ENCODE results near the gene MRPS18B. TPM values are rescaled to one million over a fixed set of nuclear protein-coding genes. Genes with fewer than 3 reads are reported as not detected.

MRPS18B gene
- total and polyA plus RNA-seq, 2 of the 13 experiments (the other 11 are each of a cell fraction or from before 2014, with no cell fraction given): 125 to 131 TPM

DNA sequence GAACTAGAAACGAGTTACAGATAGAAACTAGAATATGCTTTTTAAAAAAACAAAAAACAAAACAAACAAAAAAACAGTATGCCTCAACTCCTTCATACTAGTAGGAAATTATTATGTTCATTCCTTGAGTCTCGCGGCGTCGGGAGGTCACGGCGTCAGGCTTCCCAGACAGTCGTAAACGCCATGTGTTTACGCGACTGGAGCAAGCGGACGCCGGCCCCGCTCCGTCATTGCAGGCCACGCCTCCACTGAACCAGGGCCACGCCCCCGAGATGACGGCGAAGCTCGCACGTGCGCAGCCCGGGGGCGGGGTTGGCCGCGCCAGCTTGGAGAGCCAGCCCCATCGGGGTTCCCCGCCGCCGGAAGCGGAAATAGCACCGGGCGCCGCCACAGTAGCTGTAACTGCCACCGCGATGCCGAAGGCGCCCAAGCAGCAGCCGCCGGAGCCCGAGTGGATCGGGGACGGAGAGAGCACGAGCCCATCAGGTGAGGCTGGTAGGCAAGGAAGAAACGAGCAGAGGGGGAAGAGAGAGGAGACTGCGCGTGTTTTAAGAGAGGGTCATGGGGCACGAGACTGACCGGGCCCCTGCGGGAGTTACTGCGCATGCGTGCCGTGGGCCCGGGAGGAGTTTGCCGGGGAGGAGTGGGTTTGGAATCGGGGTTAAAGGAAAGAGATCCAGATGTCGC lies 46.4 kb upstream of the MRPS18B start, which contains the start of gene ABCF1 (continued):
- TF ChIP-seq ZNF260 (CRISPR knock-in tag; IDR thresholded peaks at IDR 0.05; ENCODE audit: borderline replicate concordance, low read depth): no peak
- peak; percentile 95 for TF ChIP-seq ZNF749 (CRISPR knock-in tag; IDR thresholded peaks at IDR 0.05; ENCODE audit: borderline replicate concordance)
- no peak for TF ChIP-seq FLYWCH1 (CRISPR knock-in tag; IDR thresholded peaks at IDR 0.05)
- 0 out of 2 replicates have a peak, but pooled peaks have one; percentile 19 for TF ChIP-seq E2F5 (CRISPR knock-in tag; conservative IDR thresholded peaks at IDR 0.05)
- peak; percentile 99 for TF ChIP-seq MXD4 (CRISPR knock-in tag; IDR thresholded peaks at IDR 0.05)
- no peak for TF ChIP-seq NCOA5 (CRISPR knock-in tag; IDR thresholded peaks at IDR 0.05)
- TF ChIP-seq KDM5B (CRISPR knock-in tag; IDR thresholded peaks at IDR 0.05; ENCODE audit: borderline replicate concordance): peak; percentile 98
- TF ChIP-seq ZNF619 (CRISPR knock-in tag; IDR thresholded peaks at IDR 0.05): peak; percentile 40; the same call in 1 of the 2 replicates
- peak; percentile 63 for TF ChIP-seq NFYB (CRISPR knock-in tag; IDR thresholded peaks at IDR 0.05)
- 0 out of 2 replicates have a peak, but pooled peaks have one; percentile 22 for TF ChIP-seq USF2 (IDR thresholded peaks at IDR 0.05; ENCODE audit: low read depth, low read length)
- peak; percentile 80; the same call in 1 of the 2 replicates for TF ChIP-seq USF2 (CRISPR knock-in tag; IDR thresholded peaks at IDR 0.05; ENCODE audit: borderline replicate concordance)
- TF ChIP-seq ZFP36 (IDR thresholded peaks at IDR 0.05; ENCODE audit: borderline replicate concordance, low read depth, low read length, partially characterized antibody): no peak
- peak; percentile 99 for TF ChIP-seq ZNF607 (CRISPR knock-in tag; IDR thresholded peaks at IDR 0.05; ENCODE audit: borderline replicate concordance)
- TF ChIP-seq POLR2G (IDR thresholded peaks at IDR 0.05; ENCODE audit: low read depth, low read length): peak; percentile 98
- peak; percentile 94; the same call in 1 of the 2 replicates for TF ChIP-seq ZSCAN12 (CRISPR knock-in tag; IDR thresholded peaks at IDR 0.05)
- no peak for TF ChIP-seq JDP2 (CRISPR knock-in tag; IDR thresholded peaks at IDR 0.05; ENCODE audit: borderline replicate concordance)
- TF ChIP-seq, protein P1, sequence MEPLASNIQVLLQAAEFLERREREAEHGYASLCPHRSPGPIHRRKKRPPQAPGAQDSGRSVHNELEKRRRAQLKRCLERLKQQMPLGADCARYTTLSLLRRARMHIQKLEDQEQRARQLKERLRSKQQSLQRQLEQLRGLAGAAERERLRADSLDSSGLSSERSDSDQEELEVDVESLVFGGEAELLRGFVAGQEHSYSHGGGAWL (CRISPR knock-in tag; IDR thresholded peaks at IDR 0.05): peak; percentile 96
- no peak; the same call in 1 of the 2 replicates for TF ChIP-seq ZNF333 (CRISPR knock-in tag; IDR thresholded peaks at IDR 0.05; ENCODE audit: borderline replicate concordance)
- peak; percentile 78; the same call in 1 of the 2 replicates for TF ChIP-seq SIX1 (CRISPR knock-in tag; IDR thresholded peaks at IDR 0.05; ENCODE audit: borderline replicate concordance)
- peak; percentile 99 for TF ChIP-seq RBFOX2 (IDR thresholded peaks at IDR 0.05; ENCODE audit: low read depth, low read length)
- TF ChIP-seq ZBED4 (CRISPR knock-in tag; IDR thresholded peaks at IDR 0.05; ENCODE audit: borderline replicate concordance): peak; percentile 87; the same call in 1 of the 2 replicates
- no peak for TF ChIP-seq ZNF720 (CRISPR knock-in tag; IDR thresholded peaks at IDR 0.05)

Measured in HepG2 (cell line).